H1 (cell line): ENCODE results near the gene KLHL29. TPM values are rescaled to one million over a fixed set of nuclear protein-coding genes. Genes with fewer than 3 reads are reported as not detected.

ENCODE experiments used
- CTCF ChIA-PET: fragments of 300-600 bp; sonication (Branson Sonifier 250); formaldehyde crosslinking; loops from one replicate; lab custom pipeline; 2021; ENCODE audit not compliant: partially characterized antibody; lab: Charles Lee
- POLR2A ChIA-PET: fragments of 300-600 bp; sonication (Branson Sonifier 250); formaldehyde crosslinking; loops from one replicate; lab custom pipeline; 2021; ENCODE audit warnings: inconsistent platforms; ENCODE audit not compliant: partially characterized antibody; lab: Charles Lee
- DNase-seq, 2 experiments: peaks; one replicate each; pipeline versions ENCODE4 v3.0.0 to v3.0.0-alpha.2; 2010 to 2022; ENCODE audit warnings: low spot score in 2 of 2, low read depth in 1 of 2, mixed read lengths in 1 of 2
- FAIRE-seq: peaks from 2 replicates; lab custom pipeline; 2011; peaks lifted over from hg19 to GRCh38; lab: Jason Lieb, UNC
- H2AFZ ChIP-seq: 2 replicates; pipeline ENCODE4 v1.8.1; 2012; ENCODE audit warnings: low read length, inconsistent platforms
- H2AK5ac ChIP-seq: 2 replicates; pipeline ENCODE4 v1.6.1; 2013; ENCODE audit warnings: low read depth, low read length
- H2BK120ac ChIP-seq: replicated peaks from 2 replicates; pipeline ENCODE3; 2013; ENCODE audit warnings: low read depth, low read length, inconsistent platforms
- H2BK12ac ChIP-seq: 2 replicates; pipeline ENCODE4 v1.6.1; 2013; ENCODE audit warnings: low read depth, low read length
- H2BK15ac ChIP-seq: 2 replicates; pipeline ENCODE4 v1.6.1; 2013; ENCODE audit warnings: low read length
- H2BK20ac ChIP-seq: 2 replicates; pipeline ENCODE4 v1.6.1; 2013; ENCODE audit warnings: low read length
- H2BK5ac ChIP-seq: 2 replicates; pipeline ENCODE4 v1.6.1; 2013; ENCODE audit warnings: low read depth, low read length
- H3K14ac ChIP-seq: 2 replicates; pipeline ENCODE4 v1.6.1; 2013; ENCODE audit warnings: inconsistent platforms; ENCODE audit not compliant: insufficient read length
- H3K18ac ChIP-seq: 2 replicates; pipeline ENCODE4 v1.6.1; 2013; ENCODE audit warnings: low read length; ENCODE audit errors: extremely low read depth
- H3K23ac ChIP-seq: 2 replicates; pipeline ENCODE4 v1.6.1; 2013; ENCODE audit warnings: inconsistent platforms; ENCODE audit not compliant: insufficient read length
- H3K23me2 ChIP-seq: 2 replicates; pipeline ENCODE4 v1.6.1; 2013; ENCODE audit warnings: low read depth, low read length
- H3K27ac ChIP-seq: 2 replicates; pipeline ENCODE4 v1.6.1; 2011; ENCODE audit warnings: low read depth, low read length, inconsistent platforms
- H3K27me3 ChIP-seq, 4 experiments: replicated peaks in 1 of 4; 1 replicate in 1 of 4; 2 replicates in 3 of 4; pipeline versions ENCODE4 v1.6.1 to v1.8.1; 2011 to 2013; ENCODE audit warnings: low read length in 3 of 4, mild to moderate bottlenecking in 3 of 4, inconsistent platforms in 2 of 4, mixed read lengths in 2 of 4, moderate library complexity in 1 of 4; ENCODE audit not compliant: control insufficient read depth in 3 of 4, insufficient read depth in 3 of 4; ENCODE audit errors: extremely low read depth in 1 of 4
- H3K36me3 ChIP-seq, 4 experiments: 2 replicates each; pipeline versions ENCODE4 v1.6.1 to v1.8.1; 2011 to 2013; ENCODE audit warnings: mild to moderate bottlenecking in 4 of 4, low read length in 3 of 4, moderate library complexity in 2 of 4, control low read depth in 1 of 4, inconsistent platforms in 1 of 4; ENCODE audit not compliant: insufficient read depth in 4 of 4, control insufficient read depth in 2 of 4
- H3K4ac ChIP-seq: replicated peaks from 2 replicates; pipeline ENCODE3; 2013; ENCODE audit warnings: low read length, low read depth, mixed read lengths, inconsistent platforms; ENCODE audit not compliant: insufficient read length
- H3K4me1 ChIP-seq, 4 experiments: replicated peaks in 1 of 4; 1 replicate in 1 of 4; 2 replicates in 3 of 4; pipeline versions ENCODE4 v1.6.1 to v1.8.1; 2011 to 2013; ENCODE audit warnings: low read length in 3 of 4, inconsistent platforms in 2 of 4, mixed read lengths in 1 of 4; ENCODE audit not compliant: insufficient read depth in 4 of 4, control insufficient read depth in 3 of 4
- H3K4me2 ChIP-seq, 2 experiments: 2 replicates each; pipeline versions ENCODE4 v1.6.1 to v1.8.1; 2011 to 2013; ENCODE audit warnings: low read depth in 2 of 2, low read length in 2 of 2, control low read depth in 1 of 2, inconsistent platforms in 1 of 2, mild to moderate bottlenecking in 1 of 2; ENCODE audit not compliant: insufficient read depth in 1 of 2
- H3K4me3 ChIP-seq, 4 experiments: fragments of 200-600, 300-600 bp in 1 of 4; sonication (generic), shearing (Covaris generic), sonication (Bioruptor Twin) in 1 of 4; 2 replicates each; pipeline versions ENCODE4 v1.5.1 to v1.8.1; 2011 to 2016; ENCODE audit warnings: low read length in 4 of 4, low read depth in 3 of 4, control low read depth in 2 of 4, inconsistent platforms in 2 of 4, mild to moderate bottlenecking in 2 of 4, mixed read lengths in 1 of 4, moderate library complexity in 1 of 4; ENCODE audit not compliant: insufficient read depth in 2 of 4; ENCODE audit errors: extremely low read depth in 1 of 4
- H3K56ac ChIP-seq: replicated peaks from 2 replicates; pipeline ENCODE3; 2013; ENCODE audit warnings: low read depth, mild to moderate bottlenecking, mixed read lengths, low read length, inconsistent platforms; ENCODE audit not compliant: insufficient read length
- H3K79me1 ChIP-seq: 2 replicates; pipeline ENCODE4 v1.6.1; 2013; ENCODE audit warnings: low read depth, low read length, control low read depth
- H3K79me2 ChIP-seq, 2 experiments: 2 replicates each; pipeline versions ENCODE4 v1.6.1 to v1.8.1; 2012 to 2013; ENCODE audit warnings: low read length in 2 of 2, mild to moderate bottlenecking in 2 of 2, inconsistent platforms in 1 of 2; ENCODE audit not compliant: insufficient read depth in 2 of 2, control insufficient read depth in 1 of 2
- H3K9ac ChIP-seq, 4 experiments: replicated peaks in 1 of 4; 1 replicate in 1 of 4; 2 replicates in 3 of 4; pipeline versions ENCODE4 v1.6.1 to v1.8.1; 2011 to 2013; ENCODE audit warnings: low read depth in 3 of 4, low read length in 3 of 4, control low read depth in 2 of 4, mild to moderate bottlenecking in 2 of 4, moderate library complexity in 2 of 4, inconsistent platforms in 1 of 4; ENCODE audit errors: extremely low read depth in 1 of 4
- H3K9me3 ChIP-seq, 2 experiments: 2 replicates each; pipeline versions ENCODE4 v1.6.1 to v1.8.1; 2012 to 2013; ENCODE audit warnings: mild to moderate bottlenecking in 2 of 2, moderate library complexity in 2 of 2, control low read depth in 1 of 2, inconsistent platforms in 1 of 2, low read depth in 1 of 2, low read length in 1 of 2, mixed read lengths in 1 of 2; ENCODE audit not compliant: insufficient read depth in 2 of 2
- H4K20me1 ChIP-seq, 2 experiments: replicated peaks in 1 of 2; 2 replicates each; pipeline versions ENCODE3 to v1.8.1; 2011 to 2013; ENCODE audit warnings: inconsistent platforms in 2 of 2, low read length in 2 of 2, mild to moderate bottlenecking in 1 of 2; ENCODE audit not compliant: insufficient read depth in 2 of 2, control insufficient read depth in 1 of 2
- H4K5ac ChIP-seq: 2 replicates; pipeline ENCODE4 v1.6.1; 2013; ENCODE audit warnings: low read length, low read depth, mixed read lengths, inconsistent platforms; ENCODE audit not compliant: insufficient read length
- H4K8ac ChIP-seq: 2 replicates; pipeline ENCODE4 v1.8.0; 2013; ENCODE audit warnings: mild to moderate bottlenecking, moderate library complexity, low read length, inconsistent platforms; ENCODE audit not compliant: insufficient read depth; ENCODE audit errors: extremely low read depth
- H4K91ac ChIP-seq: replicated peaks from 2 replicates; pipeline ENCODE3; 2013; ENCODE audit warnings: low read length, mixed read lengths, inconsistent platforms; ENCODE audit not compliant: insufficient read length
- WGBS, 2 experiments: shearing (Covaris generic) in 1 of 2; methylation state at CpG; one replicate each; pipeline versions ENCODE4 v1.1.6 to v1.1.7; 2013 to 2015; ENCODE audit warnings: low lambda C conversion rate in 2 of 2, mixed read lengths in 2 of 2, inconsistent platforms in 1 of 2, low coverage in 1 of 2, missing lambda C conversion rate in 1 of 2; ENCODE audit not compliant: insufficient replicate concordance in 2 of 2, insufficient coverage in 1 of 2, insufficient read length in 1 of 2; ENCODE audit errors: extremely low coverage in 1 of 2, missing lambda C conversion rate in 1 of 2; 5-methylcytosine and 5-hydroxymethylcytosine counted together
- polyA plus RNA-seq, 7 experiments: library from polyadenylated mRNA; depleted of rRNA in 3 of 7; stranded (reverse) in 5 of 7; unstranded in 2 of 7; fragments of >200 nt in 5 of 7; fragments of 200-250 nt in 2 of 7; gene quantifications; 1 replicate in 5 of 7; 2 replicates in 1 of 7; 4 replicates in 1 of 7; pipeline versions ENCODE4 v1.2.1 to v1.2.3, GENCODE V29; 2011 to 2013; ENCODE audit warnings: missing spikeins in 2 of 7, mixed read lengths in 2 of 7
- total RNA-seq: library from RNA; stranded (reverse); fragmentation: NEBNext Ultra II Directional; extraction: Animal tissue kit (Norgen Biotek cat#: 25700); gene quantifications from 2 replicates; pipeline ENCODE4 v1.2.1, GENCODE V29; 2021

Gene KLHL29
- total and polyA plus RNA-seq, 2 of the 8 experiments (the other 6 are each of a cell fraction or from before 2014, with no cell fraction given): 1.1 to 4.7 TPM

- ChIA-PET CTCF (interaction anchor here (0.7 to 2.6 kb wide), 10 partner anchors 10 to 42 kb away, joined by 3 to 14 read pairs (median 4); no protein-coding TSS in a partner anchor), POLR2A (no interaction called here)
- H3K79me1 ChIP-seq: no peaks in the 10 kb centered on the region
- peaks cover 0 to 4% (median under 1%) of the 10 kb centered on the region in 4 experiments; a peak in 3 of 7 replicates for H3K4me1 ChIP-seq
- H2BK120ac ChIP-seq: no peak overlapping the region
- no peak overlapping the region for H2BK5ac ChIP-seq
- no peak for FAIRE-seq
- H4K20me1 ChIP-seq: no peaks in the 10 kb centered on the region
- H3K9me3 ChIP-seq: no peaks in the 10 kb centered on the region
- H3K4me3 ChIP-seq: no peak overlapping the region
- no peak overlapping the region for H3K4me2 ChIP-seq
- no peak overlapping the region for H3K27ac ChIP-seq
- no peak for DNase-seq
- no peak overlapping the region for H2AFZ ChIP-seq
- H3K56ac ChIP-seq: no peak overlapping the region
- no peak overlapping the region for H3K18ac ChIP-seq
- no peak overlapping the region for H4K5ac ChIP-seq
- no peak overlapping the region for H2BK12ac ChIP-seq
- no peaks in the 10 kb centered on the region for H3K27me3 ChIP-seq
- no peaks in the 10 kb centered on the region for H3K23me2 ChIP-seq
- H4K91ac ChIP-seq: no peak overlapping the region
- no peaks in the 10 kb centered on the region for H3K36me3 ChIP-seq
- H3K4ac ChIP-seq: no peak overlapping the region
- H2BK15ac ChIP-seq: no peak overlapping the region
- WGBS, 2 experiments: 98% methylated on average over 6 of the region's 6 CpGs; no CpG with 5 or more reads in 1 of the 2 experiments
- H4K8ac ChIP-seq: no peak overlapping the region
- H3K23ac ChIP-seq: no peak overlapping the region
- no peak overlapping the region for H3K9ac ChIP-seq
- no peak overlapping the region for H2AK5ac ChIP-seq
- H3K79me2 ChIP-seq: no peaks in the 10 kb centered on the region
- no peak overlapping the region for H3K14ac ChIP-seq
- H2BK20ac ChIP-seq: no peak overlapping the region
Observed at GRCh38 chr2:23599006-23599405, 214.0 kb downstream of the KLHL29 start.
